Lung (tissue), 12 donors: Measurements from ENCODE around the gene MYO16. TPM values are rescaled to one million over a fixed set of nuclear protein-coding genes. Genes with fewer than 3 reads are reported as not detected.

ENCODE experiments used
- ATAC-seq: fragments of 200-7000 bp; cut with Tn5 transposase; one replicate; pipeline ENCODE4 v1.9.1; 2020; ENCODE audit warnings: moderate number of reproducible peaks; ENCODE audit not compliant: insufficient read depth, low FRiP score
- DNase-seq, 3 donors: peaks; one replicate each; pipeline ENCODE4 v3.0.0-alpha.2; 2013 to 2017
- H3K27ac ChIP-seq, 2 donors: one replicate each; pipeline ENCODE4 v1.5.1; 2013; ENCODE audit warnings: mild to moderate bottlenecking in 2 of 2, moderate library complexity in 2 of 2, control low read depth in 1 of 2, inconsistent platforms in 1 of 2, low read depth in 1 of 2, low read length in 1 of 2
- H3K27me3 ChIP-seq, 3 donors: one replicate each; pipeline ENCODE4 v1.5.1; 2013; ENCODE audit warnings: low read length in 2 of 3; ENCODE audit not compliant: control insufficient read depth in 3 of 3, insufficient read depth in 3 of 3
- H3K36me3 ChIP-seq, 4 donors: one replicate each; pipeline ENCODE4 v1.5.1; 2013; ENCODE audit warnings: low read length in 4 of 4, mild to moderate bottlenecking in 1 of 4, moderate library complexity in 1 of 4; ENCODE audit not compliant: control insufficient read depth in 4 of 4, insufficient read depth in 4 of 4
- H3K4me1 ChIP-seq, 5 donors: one replicate each; pipeline ENCODE4 v1.5.1; 2013; ENCODE audit warnings: low read length in 5 of 5, mild to moderate bottlenecking in 2 of 5, moderate library complexity in 1 of 5; ENCODE audit not compliant: control insufficient read depth in 5 of 5, insufficient read depth in 5 of 5
- H3K4me3 ChIP-seq: one replicate; pipeline ENCODE4 v1.5.1; 2013; ENCODE audit warnings: mild to moderate bottlenecking, control low read depth, moderate library complexity
- H3K9ac ChIP-seq, 2 donors: one replicate each; pipeline ENCODE4 v1.5.1; 2013; ENCODE audit warnings: low read length in 2 of 2, control low read depth in 1 of 2; ENCODE audit not compliant: insufficient read depth in 1 of 2
- H3K9me3 ChIP-seq, 4 donors: one replicate each; pipeline ENCODE4 v1.5.1; 2013; ENCODE audit warnings: low read length in 3 of 4, mild to moderate bottlenecking in 1 of 4, moderate library complexity in 1 of 4; ENCODE audit not compliant: control insufficient read depth in 4 of 4, insufficient read depth in 3 of 4
- CTCF ChIP-seq: IDR thresholded peaks from 2 replicates; pipeline ENCODE4 v1.5.1; 2012; ENCODE audit warnings: mild to moderate bottlenecking; ENCODE audit errors: control extremely low read depth, extremely low read depth
- WGBS, 2 donors: extraction: QIAGEN DNeasy Blood & Tissue Kit; methylation state at CpG; one replicate each; pipeline ENCODE4 v1.1.7; 2013; 5-methylcytosine and 5-hydroxymethylcytosine counted together
- polyA plus RNA-seq, 2 donors: library from polyadenylated mRNA; stranded (reverse); fragments of 200-250 nt; gene quantifications; one replicate each; pipeline ENCODE4 v1.2.1, GENCODE V29; 2013
- total RNA-seq, 2 donors: library from RNA; depleted of rRNA in 1 of 2; stranded (reverse); fragments of >200 nt in 1 of 2; gene quantifications; one replicate each; pipeline ENCODE4 v1.2.1, GENCODE V29; 2014 to 2021
- donor health status: control.
- donor health status: control.
- donor health status: Bipolar disorder and iron deficiency.
- donor health status: healthy.
- donor health status: DM: yes; HTN: yes; CAD: no.

The MYO16 gene
- total and polyA plus RNA-seq, 4 donors = 0.12 to 13.8 (median 0.88) TPM

GRCh38 chr13:109255141-109255856 is 625.9 kb downstream of the MYO16 start:
- H3K4me3 ChIP-seq = no peak overlapping the region
- no peaks in the 10 kb centered on the region for H3K4me1 ChIP-seq
- H3K9ac ChIP-seq = no peak overlapping the region
- no peaks in the 10 kb centered on the region for H3K27me3 ChIP-seq
- no peak overlapping the region for H3K27ac ChIP-seq
- TF ChIP-seq CTCF = no peak
- DNase-seq (peak in 2 of 3 donors; percentile 23 to 40), ATAC-seq (no peak)
- H3K9me3 ChIP-seq = no peaks in the 10 kb centered on the region
- 84 to 86% methylated on average over 4 of the region's 4 CpGs for WGBS, 2 donors
- H3K36me3 ChIP-seq = no peaks in the 10 kb centered on the region

- Histone ChIP-seq H3K4me3 (no peak overlapping the region), H3K36me3 (no peaks in the 10 kb centered on the region), H3K27ac (peak overlapping the region in 1 of 2 donors; percentile 86), H3K9ac (no peak overlapping the region), H3K4me1 (no peaks in the 10 kb centered on the region), H3K9me3 (no peaks in the 10 kb centered on the region), H3K27me3 (no peaks in the 10 kb centered on the region)
- ATAC-seq (peak; percentile 79), DNase-seq (peak in 1 of 3 donors; percentile 17)
- 22 to 37% methylated on average over 3 of the region's 3 CpGs for WGBS, 2 donors
- TF ChIP-seq CTCF = no peak
These were observed 627.7 kb downstream of the MYO16 start for GRCh38 chr13:109256866-109257760.
